ENCODE data around the gene SPATA9.

SPATA9 gene

DNA sequence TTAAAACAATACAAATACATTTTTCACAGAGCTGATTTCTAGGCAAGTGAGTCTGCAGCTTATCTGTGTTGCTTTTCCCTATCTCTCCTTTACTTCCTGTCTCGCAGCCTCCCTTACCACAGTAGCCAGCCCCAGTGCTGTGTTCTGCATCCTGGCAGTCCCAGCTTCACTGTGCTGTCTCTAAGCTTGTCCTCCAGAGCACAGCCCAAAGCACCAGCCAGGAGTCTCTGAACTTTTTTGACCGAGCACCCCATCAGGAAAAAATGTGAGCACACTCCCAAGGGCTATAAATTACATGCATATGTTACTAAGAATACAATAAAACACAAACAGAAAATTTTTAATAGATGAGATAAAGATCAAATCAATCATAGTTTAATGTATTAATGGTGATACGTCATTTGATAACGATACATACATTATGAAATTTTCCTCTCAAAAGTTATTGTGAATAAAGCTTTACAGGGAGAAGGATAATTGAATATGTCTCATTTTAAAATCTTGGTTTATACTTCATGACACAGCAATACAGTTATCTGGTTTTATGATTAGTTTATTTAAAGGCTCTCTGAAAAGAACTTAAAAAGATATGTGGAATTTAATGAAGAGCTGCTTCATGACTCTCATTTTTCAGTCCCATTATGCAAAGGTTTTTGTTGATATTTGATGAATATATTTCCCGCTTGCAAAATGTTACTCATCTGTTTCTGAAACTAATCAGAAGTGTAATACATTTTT, 41.0 kb upstream of the SPATA9 start:
- TF ChIP-seq, protein P1, sequence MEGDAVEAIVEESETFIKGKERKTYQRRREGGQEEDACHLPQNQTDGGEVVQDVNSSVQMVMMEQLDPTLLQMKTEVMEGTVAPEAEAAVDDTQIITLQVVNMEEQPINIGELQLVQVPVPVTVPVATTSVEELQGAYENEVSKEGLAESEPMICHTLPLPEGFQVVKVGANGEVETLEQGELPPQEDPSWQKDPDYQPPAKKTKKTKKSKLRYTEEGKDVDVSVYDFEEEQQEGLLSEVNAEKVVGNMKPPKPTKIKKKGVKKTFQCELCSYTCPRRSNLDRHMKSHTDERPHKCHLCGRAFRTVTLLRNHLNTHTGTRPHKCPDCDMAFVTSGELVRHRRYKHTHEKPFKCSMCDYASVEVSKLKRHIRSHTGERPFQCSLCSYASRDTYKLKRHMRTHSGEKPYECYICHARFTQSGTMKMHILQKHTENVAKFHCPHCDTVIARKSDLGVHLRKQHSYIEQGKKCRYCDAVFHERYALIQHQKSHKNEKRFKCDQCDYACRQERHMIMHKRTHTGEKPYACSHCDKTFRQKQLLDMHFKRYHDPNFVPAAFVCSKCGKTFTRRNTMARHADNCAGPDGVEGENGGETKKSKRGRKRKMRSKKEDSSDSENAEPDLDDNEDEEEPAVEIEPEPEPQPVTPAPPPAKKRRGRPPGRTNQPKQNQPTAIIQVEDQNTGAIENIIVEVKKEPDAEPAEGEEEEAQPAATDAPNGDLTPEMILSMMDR (conservative IDR thresholded peaks at IDR 0.05; ENCODE audit: control insufficient read depth, insufficient read depth, low read depth, low read length), result no peak
- no peak overlapping the region for H3K4me3 ChIP-seq (ENCODE audit: control insufficient read depth, low read depth, low read length)
- no peak for DNase-seq (ENCODE audit: low read depth)

DNA sequence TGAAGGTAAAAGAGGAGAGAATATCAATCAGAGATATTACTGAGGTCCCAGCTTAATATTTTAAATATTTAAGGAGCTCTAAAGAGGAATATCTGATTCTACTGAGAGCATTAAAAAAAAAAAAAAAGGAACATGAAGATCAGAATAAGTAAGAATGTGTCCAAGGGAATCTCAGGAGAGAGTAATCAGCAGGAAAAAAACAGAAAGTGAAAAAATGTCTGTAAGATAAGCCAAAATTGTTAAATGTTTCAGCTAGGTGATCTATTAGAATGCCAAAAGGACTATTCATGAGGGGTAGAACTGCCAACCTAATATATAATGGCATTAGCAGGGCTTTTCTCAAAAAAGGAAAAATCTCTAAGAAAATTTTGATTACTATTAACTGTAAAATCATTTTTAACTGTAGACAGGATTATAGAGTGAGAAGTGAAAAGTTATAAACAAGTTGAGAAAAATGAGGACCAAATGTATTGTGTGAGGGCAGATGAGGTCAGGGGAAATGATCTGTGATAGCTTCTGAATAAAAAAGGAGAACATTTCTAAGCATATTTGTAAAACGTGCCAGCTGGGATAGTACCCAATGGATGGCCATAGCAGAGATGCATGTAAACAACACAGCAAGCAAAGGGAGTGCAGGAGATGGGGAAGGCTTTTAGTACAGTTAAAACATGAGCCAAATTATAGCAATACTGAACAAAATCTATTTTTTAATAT, 38.9 kb upstream of the SPATA9 start:
- no peak for DNase-seq (ENCODE audit: low read depth)
- TF ChIP-seq, protein P1 (conservative IDR thresholded peaks at IDR 0.05; ENCODE audit: control insufficient read depth, insufficient read depth, low read depth, low read length), result no peak
- no peak overlapping the region for H3K4me3 ChIP-seq (ENCODE audit: control insufficient read depth, low read depth, low read length)

DNA sequence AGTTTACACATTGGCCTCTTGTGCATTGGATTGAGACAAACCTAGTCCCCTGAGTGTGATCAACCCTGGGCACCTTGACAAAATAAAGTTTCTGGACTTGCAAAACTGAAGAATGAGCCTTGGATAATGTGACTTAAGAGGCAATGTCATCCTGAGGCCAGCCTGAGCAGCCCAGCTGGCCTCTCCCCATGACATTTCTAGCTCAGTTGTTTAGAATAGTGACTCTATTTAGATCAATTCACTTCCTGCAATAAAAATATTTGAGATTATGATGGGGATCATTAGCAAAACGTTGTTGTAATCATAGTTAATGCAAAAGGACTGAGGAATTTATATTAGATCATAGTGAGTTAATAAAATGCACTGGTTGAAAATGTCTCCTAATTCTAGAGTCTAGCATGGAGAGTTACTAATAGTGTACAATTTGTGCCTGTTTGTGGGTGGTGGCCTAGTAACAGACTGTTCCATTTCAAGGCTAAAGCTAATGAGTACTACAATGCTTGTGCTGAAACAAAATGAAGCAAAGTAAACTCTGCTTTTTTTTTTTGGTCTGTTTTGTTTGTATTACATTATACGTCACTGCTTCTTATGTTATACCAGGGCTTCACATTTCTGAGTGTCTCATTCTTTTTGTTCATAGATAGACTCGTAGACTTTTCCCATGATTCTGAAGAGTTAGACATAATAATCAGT, 37.4 kb upstream of the SPATA9 start:
- no peak for DNase-seq (ENCODE audit: low read depth)
- TF ChIP-seq, protein P1 (conservative IDR thresholded peaks at IDR 0.05; ENCODE audit: control insufficient read depth, insufficient read depth, low read depth, low read length), result no peak
- no peak overlapping the region for H3K4me3 ChIP-seq (ENCODE audit: control insufficient read depth, low read depth, low read length)

DNA sequence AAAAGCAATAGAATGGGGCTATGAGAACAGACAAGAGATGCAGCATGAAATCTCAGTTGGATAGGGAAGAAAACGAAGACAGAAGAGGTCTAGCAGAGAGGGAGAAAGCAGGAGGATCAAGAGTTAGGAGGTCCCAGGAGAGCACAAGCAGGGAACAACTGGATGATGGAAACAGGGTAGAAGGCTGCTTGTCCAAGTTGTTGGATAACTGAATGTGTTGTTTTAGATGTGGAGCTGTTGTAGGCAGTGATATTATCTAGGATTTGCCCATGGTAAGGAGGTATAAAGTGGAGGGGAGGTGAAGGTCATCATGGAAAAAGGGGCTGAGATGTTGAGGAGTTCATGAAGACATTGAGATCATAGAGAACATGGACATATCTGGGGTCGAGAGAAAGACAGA, 35.9 kb upstream of the SPATA9 start:
- no peak for DNase-seq (ENCODE audit: low read depth)
- no peak overlapping the region for H3K4me3 ChIP-seq (ENCODE audit: control insufficient read depth, low read depth, low read length)
- TF ChIP-seq, protein P1 (conservative IDR thresholded peaks at IDR 0.05; ENCODE audit: control insufficient read depth, insufficient read depth, low read depth, low read length), result no peak

DNA sequence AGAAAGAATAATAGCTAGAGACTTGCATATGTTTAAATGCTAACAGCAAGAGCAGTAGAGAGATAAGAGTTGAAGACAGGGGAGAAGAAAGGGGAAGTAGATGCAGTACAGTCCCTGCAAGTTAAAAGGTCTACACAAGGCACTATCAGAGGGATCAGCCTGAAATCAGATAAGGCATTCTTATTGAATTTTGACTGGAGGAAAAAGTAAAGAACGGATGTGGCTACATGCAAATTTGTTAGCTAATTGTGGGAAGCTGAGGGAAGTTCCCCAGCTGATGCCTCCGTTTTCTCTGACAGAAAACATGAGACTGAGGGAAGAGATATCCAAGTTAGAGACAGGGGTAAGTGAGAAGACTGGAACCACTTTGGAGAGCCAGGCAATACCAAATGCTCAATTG, 35.4 kb upstream of the SPATA9 start:
- H3K4me3 ChIP-seq (ENCODE audit: control insufficient read depth, low read depth, low read length), result no peak overlapping the region
- no peak for DNase-seq (ENCODE audit: low read depth)
- TF ChIP-seq, protein P1 (conservative IDR thresholded peaks at IDR 0.05; ENCODE audit: control insufficient read depth, insufficient read depth, low read depth, low read length), result no peak

DNA sequence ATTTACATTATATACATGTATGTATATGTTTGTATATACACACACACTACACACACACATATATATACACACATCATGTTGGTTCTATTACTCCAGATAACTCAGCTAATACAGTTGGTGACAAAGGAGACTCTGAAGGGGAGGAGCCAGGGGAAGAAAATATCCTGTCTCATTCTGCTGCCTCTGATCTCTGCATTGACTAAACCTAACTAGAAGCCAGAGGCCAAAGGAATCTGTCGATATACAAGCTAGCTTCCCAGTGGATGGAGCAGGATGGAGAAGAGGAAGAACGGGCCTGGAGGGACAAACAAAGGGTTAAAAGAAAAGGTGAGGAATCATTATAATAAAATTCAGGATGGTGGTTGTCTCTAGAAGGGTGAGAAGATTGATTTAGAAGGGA, 34.6 kb upstream of the SPATA9 start:
- no peak overlapping the region for H3K4me3 ChIP-seq (ENCODE audit: control insufficient read depth, low read depth, low read length)
- no peak for DNase-seq (ENCODE audit: low read depth)

More for the DNA sequence above, 34.6 kb upstream of the SPATA9 start:
- TF ChIP-seq, protein P1 (conservative IDR thresholded peaks at IDR 0.05; ENCODE audit: control insufficient read depth, insufficient read depth, low read depth, low read length), result no peak

Measured in fibroblast of mammary gland (primary cell).